ENCODE data around the gene IRF1. TPM values are rescaled to one million over a fixed set of nuclear protein-coding genes. Genes with fewer than 3 reads are reported as not detected.

Gene IRF1
- total RNA-seq (5.5 and 6.0 TPM in 2 replicates), polyA plus RNA-seq (4.7 and 5.7 TPM in 2 replicates)

- H3K4me3 ChIP-seq, result peak within 1 kb of the TSS; percentile 68
- no peaks in the 10 kb centered on the region for H3K9me3 ChIP-seq (ENCODE audit: low read depth)
- peaks cover 10% of the 10 kb centered on the region for H3K4me1 ChIP-seq (ENCODE audit: low read depth)
- no peaks in the 10 kb centered on the region for H3K36me3 ChIP-seq
- DNase-seq (ENCODE audit: low read depth in 1 of 2, low spot score in 1 of 2), result peak; percentile 95 to 98
- peaks cover 13% of the 10 kb centered on the region for H3K27me3 ChIP-seq
- no peak for TF ChIP-seq CTCF (IDR thresholded peaks at IDR 0.05; ENCODE audit: low read depth, low read length)
- H3K27ac ChIP-seq, result peak within 1 kb of the TSS; percentile 61
These were observed at the start of gene IRF1 for GRCh38 chr5:132490484-132491367. IRF1 (minus strand) TSS chr5:132490773; CDS start chr5:132489478, 1,295 bp downstream.

- Histone ChIP-seq H3K4me3 (no peak overlapping the region), H3K36me3 (no peaks in the 10 kb centered on the region), H3K27ac (no peak overlapping the region), H3K27me3 (peaks cover 8% of the 10 kb centered on the region), H3K4me1 (ENCODE audit: low read depth) (no peaks in the 10 kb centered on the region), H3K9me3 (ENCODE audit: low read depth) (no peaks in the 10 kb centered on the region)
- no peak for TF ChIP-seq CTCF (IDR thresholded peaks at IDR 0.05; ENCODE audit: low read depth, low read length)
- no peak for DNase-seq (ENCODE audit: low read depth in 1 of 2, low spot score in 1 of 2)
These were observed 49.6 kb upstream of the IRF1 start for GRCh38 chr5:132540149-132540548.

- Histone ChIP-seq H3K27ac (no peak overlapping the region), H3K9me3 (ENCODE audit: low read depth) (no peaks in the 10 kb centered on the region), H3K4me1 (ENCODE audit: low read depth) (no peaks in the 10 kb centered on the region), H3K4me3 (no peak overlapping the region), H3K36me3 (no peaks in the 10 kb centered on the region), H3K27me3 (peaks cover 13% of the 10 kb centered on the region)
- no peak for TF ChIP-seq CTCF (IDR thresholded peaks at IDR 0.05; ENCODE audit: low read depth, low read length)
- no peak for DNase-seq (ENCODE audit: low read depth in 1 of 2, low spot score in 1 of 2)
These were observed 49.1 kb upstream of the IRF1 start for GRCh38 chr5:132539716-132540115.

- no peaks in the 10 kb centered on the region for H3K4me1 ChIP-seq (ENCODE audit: low read depth)
- no peak for DNase-seq (ENCODE audit: low read depth in 1 of 2, low spot score in 1 of 2)
- peaks cover 8% of the 10 kb centered on the region for H3K27me3 ChIP-seq
- H3K9me3 ChIP-seq (ENCODE audit: low read depth), result no peaks in the 10 kb centered on the region
- no peak overlapping the region for H3K4me3 ChIP-seq
- no peak overlapping the region for H3K27ac ChIP-seq
- no peaks in the 10 kb centered on the region for H3K36me3 ChIP-seq
- no peak for TF ChIP-seq CTCF (IDR thresholded peaks at IDR 0.05; ENCODE audit: low read depth, low read length)
These were observed 40.4 kb upstream of the IRF1 start for GRCh38 chr5:132530946-132531345.

GRCh38 chr5:132528866-132529634 lies 38.5 kb upstream of the IRF1 start:
- H3K4me1 ChIP-seq (ENCODE audit: low read depth), result no peaks in the 10 kb centered on the region
- no peak overlapping the region for H3K4me3 ChIP-seq
- no peak for DNase-seq (ENCODE audit: low read depth in 1 of 2, low spot score in 1 of 2)
- H3K27me3 ChIP-seq, result no peaks in the 10 kb centered on the region
- no peak for TF ChIP-seq CTCF (IDR thresholded peaks at IDR 0.05; ENCODE audit: low read depth, low read length)
- no peaks in the 10 kb centered on the region for H3K36me3 ChIP-seq
- no peak overlapping the region for H3K27ac ChIP-seq
- no peaks in the 10 kb centered on the region for H3K9me3 ChIP-seq (ENCODE audit: low read depth)
